ENCODE results near the gene TSPAN11.
A peak's percentile ranks its signal among the peaks of the same experiment; 100 is the strongest.

The TSPAN11 gene

DNA sequence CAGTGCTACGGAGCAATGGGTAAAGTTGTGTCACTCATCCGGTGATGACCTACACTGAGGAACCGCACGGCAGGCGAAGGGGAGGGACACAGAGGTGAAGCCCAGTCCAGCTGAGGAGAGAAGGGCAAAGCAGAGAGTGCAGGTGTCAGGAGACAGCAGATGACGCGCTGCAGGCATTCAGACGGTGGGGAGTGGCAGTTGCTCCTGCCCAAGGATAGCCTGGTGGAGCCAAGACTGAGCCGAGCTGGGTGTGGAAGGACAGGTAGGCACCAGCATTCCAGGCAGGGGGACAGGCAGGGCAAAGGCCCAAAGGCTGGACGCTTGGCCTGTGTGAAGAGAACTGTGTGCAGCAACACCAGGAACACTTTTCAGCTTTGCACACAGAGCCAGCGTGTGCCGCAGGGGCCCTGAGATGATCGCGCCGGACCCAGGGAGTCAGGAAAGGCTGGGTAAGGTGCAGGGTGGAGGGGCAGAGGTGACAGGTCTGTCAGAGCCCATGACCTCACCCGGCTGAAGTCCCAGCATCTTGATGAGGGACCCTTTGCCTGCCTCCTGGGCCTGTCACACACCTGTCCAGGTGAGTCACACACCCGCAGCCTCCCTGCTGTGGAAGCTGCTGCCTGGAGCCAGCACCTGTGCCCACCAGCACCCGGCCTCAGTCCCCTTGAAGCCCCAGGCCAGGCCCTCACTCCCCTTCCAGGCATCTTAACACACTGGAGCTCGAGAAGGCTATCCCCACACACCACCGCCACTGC lies 48.4 kb downstream of the TSPAN11 start:
- no peak for DNase-seq (ENCODE audit: low read depth, low spot score)

DNA sequence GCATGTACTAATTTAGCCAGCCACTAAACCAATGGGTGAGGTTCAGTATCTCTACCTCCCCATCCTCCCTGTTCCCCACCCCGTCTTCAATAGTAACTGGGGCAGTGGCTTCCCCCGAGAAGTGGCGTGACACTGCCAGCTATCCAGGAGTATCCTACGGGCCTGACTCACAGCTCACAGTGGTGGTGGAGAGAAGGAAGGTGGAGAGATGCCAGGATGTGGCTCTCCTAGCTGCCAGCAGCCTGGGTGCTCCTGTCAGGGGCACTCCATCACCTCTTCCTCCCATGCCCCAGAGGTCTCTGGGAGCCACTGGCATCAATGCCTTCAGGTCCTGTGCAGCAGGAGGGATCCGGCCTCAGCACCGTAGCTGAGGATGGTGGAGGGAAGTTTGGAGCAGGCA lies 49.0 kb downstream of the TSPAN11 start:
- Histone ChIP-seq H3K4me3 (ENCODE audit: insufficient read length, low read depth) (no peak overlapping the region), H3K36me3 (ENCODE audit: insufficient read depth, insufficient read length, low read length) (no peaks in the 10 kb centered on the region), H3K27me3 (ENCODE audit: insufficient read depth, insufficient read length) (peaks cover 10% of the 10 kb centered on the region), H3K4me1 (ENCODE audit: insufficient read depth, insufficient read length) (peaks cover 28% of the 10 kb centered on the region), H3K9me3 (ENCODE audit: insufficient read depth, low read length) (no peaks in the 10 kb centered on the region), H3K9ac (ENCODE audit: insufficient read length, low read depth) (no peak overlapping the region)
- TF ChIP-seq SUZ12 (IDR thresholded peaks at IDR 0.05; ENCODE audit: extremely low read depth, insufficient read depth, insufficient read length): no peak
- no peak for TF ChIP-seq YY1 (IDR thresholded peaks at IDR 0.05; ENCODE audit: insufficient read depth, insufficient read length)
- TF ChIP-seq ZNF274 (IDR thresholded peaks at IDR 0.05; ENCODE audit: low read depth, low read length): no peak
- no peak for DNase-seq (ENCODE audit: low read depth, low spot score)

More for the DNA sequence above, 48.4 kb downstream of the TSPAN11 start:
- Histone ChIP-seq H3K4me1 (ENCODE audit: insufficient read depth, insufficient read length) (peaks cover 30% of the 10 kb centered on the region), H3K9me3 (ENCODE audit: insufficient read depth, low read length) (no peaks in the 10 kb centered on the region), H3K27me3 (ENCODE audit: insufficient read depth, insufficient read length) (peaks cover 10% of the 10 kb centered on the region), H3K36me3 (ENCODE audit: insufficient read depth, insufficient read length, low read length) (no peaks in the 10 kb centered on the region), H3K9ac (ENCODE audit: insufficient read length, low read depth) (no peak overlapping the region), H3K4me3 (ENCODE audit: insufficient read length, low read depth) (no peak overlapping the region)
- TF ChIP-seq ZNF274 (IDR thresholded peaks at IDR 0.05; ENCODE audit: low read depth, low read length): no peak
- TF ChIP-seq SUZ12 (IDR thresholded peaks at IDR 0.05; ENCODE audit: extremely low read depth, insufficient read depth, insufficient read length): no peak
- TF ChIP-seq YY1 (IDR thresholded peaks at IDR 0.05; ENCODE audit: insufficient read depth, insufficient read length): no peak

DNA sequence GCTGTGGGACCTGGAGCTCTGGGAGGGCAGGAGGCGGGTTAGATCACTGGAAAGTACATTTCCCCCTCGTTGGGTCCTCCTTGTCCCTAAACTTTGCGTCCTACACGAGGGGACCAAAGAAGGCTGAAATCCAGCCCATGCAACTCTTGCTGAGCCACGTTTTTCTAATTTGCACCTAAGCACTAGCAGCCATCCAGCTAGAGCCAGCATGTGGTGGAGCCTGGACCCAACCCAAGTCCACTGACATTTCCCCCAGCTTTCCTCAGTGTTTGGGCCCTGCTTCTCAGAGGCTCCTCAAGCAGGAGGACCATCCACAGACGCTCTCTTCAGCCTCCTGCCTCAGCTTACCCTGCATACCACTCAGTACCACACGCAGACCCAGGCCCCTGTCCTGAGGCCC lies 49.7 kb downstream of the TSPAN11 start:
- Histone ChIP-seq H3K4me1 (ENCODE audit: insufficient read depth, insufficient read length) (peaks cover 35% of the 10 kb centered on the region), H3K9me3 (ENCODE audit: insufficient read depth, low read length) (no peaks in the 10 kb centered on the region), H3K27me3 (ENCODE audit: insufficient read depth, insufficient read length) (peaks cover 10% of the 10 kb centered on the region), H3K36me3 (ENCODE audit: insufficient read depth, insufficient read length, low read length) (no peaks in the 10 kb centered on the region), H3K4me3 (ENCODE audit: insufficient read length, low read depth) (no peak overlapping the region), H3K9ac (ENCODE audit: insufficient read length, low read depth) (no peak overlapping the region)
- no peak for DNase-seq (ENCODE audit: low read depth, low spot score)
- TF ChIP-seq YY1 (IDR thresholded peaks at IDR 0.05; ENCODE audit: insufficient read depth, insufficient read length) (no peak), ZNF274 (IDR thresholded peaks at IDR 0.05; ENCODE audit: low read depth, low read length) (no peak), SUZ12 (IDR thresholded peaks at IDR 0.05; ENCODE audit: extremely low read depth, insufficient read depth, insufficient read length) (no peak)

DNA sequence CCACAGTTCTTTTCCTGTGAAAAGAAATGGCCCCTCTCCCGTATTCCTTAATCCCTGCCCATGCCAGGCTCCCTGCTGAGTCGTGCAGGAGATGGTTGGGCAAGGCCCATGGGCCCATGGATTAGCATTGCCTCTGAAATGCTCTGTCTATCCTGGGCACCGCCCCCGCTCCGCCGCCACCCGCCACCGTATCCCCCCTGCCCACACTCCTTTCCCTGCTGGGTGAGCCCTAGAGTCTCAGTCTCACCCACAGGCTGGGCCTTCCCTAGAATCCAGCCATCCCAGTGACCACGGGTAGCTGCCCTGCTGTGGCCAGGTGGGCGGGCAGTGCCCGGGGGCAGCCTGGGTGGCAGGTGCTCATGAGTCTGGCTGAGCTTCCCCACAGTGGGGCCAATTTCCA lies 50.6 kb downstream of the TSPAN11 start:
- H3K36me3 ChIP-seq (ENCODE audit: insufficient read depth, insufficient read length, low read length): no peaks in the 10 kb centered on the region
- H3K9me3 ChIP-seq (ENCODE audit: insufficient read depth, low read length): no peaks in the 10 kb centered on the region
- peaks cover 38% of the 10 kb centered on the region for H3K4me1 ChIP-seq (ENCODE audit: insufficient read depth, insufficient read length)
- H3K9ac ChIP-seq (ENCODE audit: insufficient read length, low read depth): no peak overlapping the region
- no peak for DNase-seq (ENCODE audit: low read depth, low spot score)
- no peak overlapping the region for H3K4me3 ChIP-seq (ENCODE audit: insufficient read length, low read depth)
- no peak for TF ChIP-seq YY1 (IDR thresholded peaks at IDR 0.05; ENCODE audit: insufficient read depth, insufficient read length)
- TF ChIP-seq ZNF274 (IDR thresholded peaks at IDR 0.05; ENCODE audit: low read depth, low read length): no peak
- TF ChIP-seq SUZ12 (IDR thresholded peaks at IDR 0.05; ENCODE audit: extremely low read depth, insufficient read depth, insufficient read length): no peak
- peaks cover 7% of the 10 kb centered on the region for H3K27me3 ChIP-seq (ENCODE audit: insufficient read depth, insufficient read length)

DNA sequence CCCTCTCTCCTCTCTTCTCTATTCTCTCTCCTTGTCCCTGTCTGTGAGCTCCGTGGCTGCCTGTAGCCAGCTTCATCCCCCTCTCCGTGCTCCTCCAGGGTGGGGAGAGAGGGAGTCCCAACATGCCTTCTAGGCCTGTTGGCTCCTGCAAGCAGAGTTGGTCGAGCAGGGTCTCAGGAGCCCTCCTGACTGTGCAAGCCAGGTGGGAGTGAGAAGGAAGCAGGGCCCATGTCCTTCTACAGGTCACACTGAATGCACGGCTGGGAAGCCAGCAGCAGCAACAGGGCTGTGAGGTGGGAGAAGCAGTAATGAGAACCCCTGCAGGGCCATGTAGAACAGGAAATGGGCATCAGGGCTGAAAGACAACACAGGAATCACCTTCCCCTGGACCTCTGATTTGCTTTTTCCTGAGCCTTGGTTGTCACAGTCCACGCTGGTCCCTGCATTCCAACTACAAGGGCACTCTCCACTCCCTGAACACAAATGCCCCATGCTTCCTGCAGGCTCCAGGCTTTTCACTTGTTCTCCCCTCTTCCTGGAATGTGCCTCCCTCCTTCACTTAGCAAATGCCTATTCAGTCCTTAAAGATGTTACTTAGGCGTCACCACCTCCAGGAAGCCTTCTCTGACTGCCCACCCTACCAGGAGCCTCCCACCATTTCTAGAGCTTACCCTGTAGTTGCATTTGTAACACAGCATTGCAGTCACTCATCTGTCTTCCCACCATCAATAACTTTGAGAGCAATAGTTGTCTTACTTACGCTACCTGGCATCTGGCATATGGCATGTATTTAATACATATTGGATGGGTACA lies 51.2 kb downstream of the TSPAN11 start:
- Histone ChIP-seq H3K4me1 (ENCODE audit: insufficient read depth, insufficient read length) (peaks cover 38% of the 10 kb centered on the region), H3K9ac (ENCODE audit: insufficient read length, low read depth) (peak overlapping the region; percentile 37), H3K4me3 (ENCODE audit: insufficient read length, low read depth) (no peak overlapping the region), H3K27me3 (ENCODE audit: insufficient read depth, insufficient read length) (peaks cover 4% of the 10 kb centered on the region), H3K9me3 (ENCODE audit: insufficient read depth, low read length) (no peaks in the 10 kb centered on the region), H3K36me3 (ENCODE audit: insufficient read depth, insufficient read length, low read length) (no peaks in the 10 kb centered on the region)
- peak; percentile 78 for DNase-seq (ENCODE audit: low read depth, low spot score)
- TF ChIP-seq YY1 (IDR thresholded peaks at IDR 0.05; ENCODE audit: insufficient read depth, insufficient read length) (no peak), ZNF274 (IDR thresholded peaks at IDR 0.05; ENCODE audit: low read depth, low read length) (no peak), SUZ12 (IDR thresholded peaks at IDR 0.05; ENCODE audit: extremely low read depth, insufficient read depth, insufficient read length) (no peak)

DNA sequence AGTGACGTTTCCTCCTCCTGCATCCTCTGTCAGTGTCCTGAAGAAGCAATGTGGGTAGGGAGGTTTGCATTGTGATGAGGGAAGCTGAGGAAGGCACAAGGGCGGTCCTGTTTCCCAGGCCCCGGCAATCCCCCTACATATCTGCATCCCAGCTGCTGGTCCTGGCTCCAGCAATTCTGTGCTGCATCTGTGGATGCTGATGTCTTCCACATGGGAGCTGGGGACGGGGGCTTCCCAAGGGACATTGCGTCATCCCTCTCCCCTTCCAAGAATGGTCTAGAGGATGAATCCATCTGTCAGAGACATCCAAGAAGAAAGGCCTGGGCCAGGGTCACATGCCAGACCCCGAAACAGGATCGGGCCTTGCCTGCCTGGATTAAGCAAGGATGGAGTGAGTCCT lies 52.1 kb downstream of the TSPAN11 start:
- Histone ChIP-seq H3K27me3 (ENCODE audit: insufficient read depth, insufficient read length) (no peaks in the 10 kb centered on the region), H3K4me3 (ENCODE audit: insufficient read length, low read depth) (no peak overlapping the region), H3K9me3 (ENCODE audit: insufficient read depth, low read length) (no peaks in the 10 kb centered on the region), H3K36me3 (ENCODE audit: insufficient read depth, insufficient read length, low read length) (no peaks in the 10 kb centered on the region), H3K9ac (ENCODE audit: insufficient read length, low read depth) (no peak overlapping the region), H3K4me1 (ENCODE audit: insufficient read depth, insufficient read length) (peaks cover 38% of the 10 kb centered on the region)
- DNase-seq (ENCODE audit: low read depth, low spot score): no peak
- TF ChIP-seq ZNF274 (IDR thresholded peaks at IDR 0.05; ENCODE audit: low read depth, low read length) (no peak), SUZ12 (IDR thresholded peaks at IDR 0.05; ENCODE audit: extremely low read depth, insufficient read depth, insufficient read length) (no peak), YY1 (IDR thresholded peaks at IDR 0.05; ENCODE audit: insufficient read depth, insufficient read length) (no peak)

Measured in NT2/D1 (cell line).